Raji (cell line): Measurements from ENCODE around the gene BMP10.

ENCODE experiments used
- POLR2A ChIP-seq: IDR thresholded peaks from 2 replicates; pipeline ENCODE4 v1.6.1; 2011; ENCODE audit warnings: low read depth, low read length, control low read depth; ENCODE audit not compliant: insufficient read depth

Gene BMP10

GRCh38 chr2:68871159-68871764 lies at the start of gene BMP10:
Gene BMP10 (minus strand): TSS chr2:68871397. CDS start chr2:68871358, 39 bp downstream.
- TF ChIP-seq POLR2A = no peak

- no peak for TF ChIP-seq POLR2A
Observed at GRCh38 chr2:68920481-68921170, 49.4 kb upstream of the BMP10 start.

- TF ChIP-seq POLR2A = no peak
Observed at GRCh38 chr2:68918497-68918896, 47.3 kb upstream of the BMP10 start.

- TF ChIP-seq POLR2A = no peak
Observed at GRCh38 chr2:68917034-68917718, 46.0 kb upstream of the BMP10 start.

- no peak for TF ChIP-seq POLR2A
Observed at GRCh38 chr2:68916226-68916625, 45.0 kb upstream of the BMP10 start.

- no peak for TF ChIP-seq POLR2A
Observed at GRCh38 chr2:68915393-68915792, 44.2 kb upstream of the BMP10 start.

GRCh38 chr2:68913359-68913758 lies 42.2 kb upstream of the BMP10 start:
- TF ChIP-seq POLR2A = no peak

- no peak for TF ChIP-seq POLR2A
Observed at GRCh38 chr2:68912732-68913131, 41.5 kb upstream of the BMP10 start.

- no peak for TF ChIP-seq POLR2A
Observed at GRCh38 chr2:68912111-68912510, 40.9 kb upstream of the BMP10 start.

GRCh38 chr2:68911709-68912108 lies 40.5 kb upstream of the BMP10 start:
- TF ChIP-seq POLR2A = no peak

GRCh38 chr2:68911246-68911645 lies 40.0 kb upstream of the BMP10 start:
- TF ChIP-seq POLR2A = no peak

- no peak for TF ChIP-seq POLR2A
Observed at GRCh38 chr2:68909793-68910674, 38.8 kb upstream of the BMP10 start.

GRCh38 chr2:68908392-68908970 lies 37.3 kb upstream of the BMP10 start:
- peak; percentile 71 for TF ChIP-seq POLR2A

- no peak for TF ChIP-seq POLR2A
Observed at GRCh38 chr2:68907920-68908253, 36.7 kb upstream of the BMP10 start.
